Tibial nerve (tissue), 4 donors: ENCODE measurements around the gene SLC7A1.

Experiments used
- CTCF ChIP-seq, 5 experiments: fragments of 200-600 bp in 3 of 5; fragments of 450-650 bp in 2 of 5; sonication (generic) in 3 of 5; IDR thresholded peaks; one replicate each; pipeline ENCODE4 v1.5.1; 2016 to 2019; ENCODE audit warnings: antibody characterized with exemption in 5 of 5, mild to moderate bottlenecking in 3 of 5, moderate library complexity in 2 of 5
- EP300 ChIP-seq, 2 donors: sonication (generic); formaldehyde crosslinking; IDR thresholded peaks; one replicate each; pipeline ENCODE4 v1.6.1; 2017; ENCODE audit warnings: antibody characterized with exemption in 2 of 2, mild to moderate bottlenecking in 1 of 2

GRCh38 chr13:29521336-29521735 is 74.2 kb downstream of the SLC7A1 start:
- TF ChIP-seq CTCF (IDR thresholded peaks at IDR 0.05): no peak
- no peak for TF ChIP-seq EP300 (IDR thresholded peaks at IDR 0.05)
